NOMO-1 treated with dmso at 0.1 percent for 144 hours (cell line): ENCODE results near the gene PACC1.

ENCODE experiments used
- DNase-seq: peaks from one replicate; lab custom pipeline; 2025; ENCODE audit not compliant: unreplicated experiment; lab: John Stamatoyannopoulos, UW

Gene PACC1

GRCh38 chr1:212414328-212415106, at the start of gene PACC1:
TSS of gene PACC1 (minus strand) at chr1:212414886. CDS start at chr1:212414757, 129 bp downstream.
- peak; percentile 99 for DNase-seq

- DNase-seq, result no peak
Measured at GRCh38 chr1:212463565-212464285, 49.0 kb upstream of the PACC1 start.

GRCh38 chr1:212461916-212462660, 47.4 kb upstream of the PACC1 start:
- no peak for DNase-seq

- no peak for DNase-seq
Measured at GRCh38 chr1:212460376-212460775, 45.7 kb upstream of the PACC1 start.

GRCh38 chr1:212459656-212460055, 45.0 kb upstream of the PACC1 start:
- DNase-seq, result no peak

GRCh38 chr1:212458817-212459216, 44.1 kb upstream of the PACC1 start:
- DNase-seq, result no peak

GRCh38 chr1:212457740-212458338, 43.2 kb upstream of the PACC1 start:
- peak; percentile 58 for DNase-seq

GRCh38 chr1:212455803-212456528, 41.3 kb upstream of the PACC1 start:
- DNase-seq, result peak; percentile 45

- no peak for DNase-seq
Measured at GRCh38 chr1:212455401-212455800, 40.7 kb upstream of the PACC1 start.

- no peak for DNase-seq
Measured at GRCh38 chr1:212454741-212455140, 40.1 kb upstream of the PACC1 start.

- DNase-seq, result no peak
Measured at GRCh38 chr1:212453156-212453857, 38.6 kb upstream of the PACC1 start.

- DNase-seq, result no peak
Measured at GRCh38 chr1:212452323-212453155, 37.9 kb upstream of the PACC1 start.

GRCh38 chr1:212451416-212452322, 37.0 kb upstream of the PACC1 start:
- no peak for DNase-seq

- DNase-seq, result no peak
Measured at GRCh38 chr1:212450331-212450881, 35.7 kb upstream of the PACC1 start.

GRCh38 chr1:212447478-212447877, 32.8 kb upstream of the PACC1 start:
- DNase-seq, result no peak

- DNase-seq, result no peak
Measured at GRCh38 chr1:212446333-212446732, 31.6 kb upstream of the PACC1 start.

- no peak for DNase-seq
Measured at GRCh38 chr1:212442408-212442807, 27.7 kb upstream of the PACC1 start.

- no peak for DNase-seq
Measured at GRCh38 chr1:212440419-212440818, 25.7 kb upstream of the PACC1 start.
